HepG2 (cell line): ENCODE measurements around the gene ADIPOR2. TPM values are rescaled to one million over a fixed set of nuclear protein-coding genes. Genes with fewer than 3 reads are reported as not detected.
A peak's percentile ranks its signal among the peaks of the same experiment; 100 is the strongest.

ENCODE experiments used
- ATAC-seq: fragments of 200-7000 bp; cut with Tn5 transposase; 3 replicates; pipeline ENCODE4 v1.9.1; 2020; ENCODE audit warnings: mild to moderate bottlenecking, moderate library complexity
- BruUV-seq: library from RNA; stranded (reverse); fragments of 400-500 nt; replicated peaks from 2 replicates; lab custom pipeline; 2021; lab: Mats Ljungman, UMichigan
- CTCF ChIA-PET: fragments of 300-600 bp; formaldehyde crosslinking; extraction: SDS; loops from one replicate; lab custom pipeline; 2021; ENCODE audit warnings: low total read pairs, inconsistent platforms, low intra/inter-chr PET ratio; lab: Yijun Ruan, JAX
- POLR2A ChIA-PET: fragments of 350-600 bp; sonication (Branson Sonifier 250); formaldehyde crosslinking; loops from one replicate; lab custom pipeline; 2020; ENCODE audit warnings: antibody characterized with exemption, inconsistent platforms; lab: Yijun Ruan, JAX
- DNase-seq: peaks from one replicate; pipeline ENCODE4 v3.0.0-alpha.2; 2015; ENCODE audit warnings: low spot score
- FAIRE-seq: peaks from 3 replicates; lab custom pipeline; 2011; peaks lifted over from hg19 to GRCh38; lab: Jason Lieb, UNC
- H2AFZ ChIP-seq: one replicate; pipeline ENCODE4 v1.6.1; 2011; ENCODE audit warnings: low read length, inconsistent platforms
- H3K27ac ChIP-seq: fragments of 300-600 bp; 3 replicates; pipeline ENCODE4 v1.8.0; 2011; ENCODE audit warnings: mixed run types, mild to moderate bottlenecking, mixed read lengths, low read length, inconsistent platforms; ENCODE audit not compliant: insufficient read depth; ENCODE audit errors: extremely low read length
- H3K27me3 ChIP-seq, 2 experiments: fragments of 200-600 bp in 1 of 2; 2 replicates in 1 of 2; 3 replicates in 1 of 2; pipeline versions ENCODE4 v1.6.0 to v1.8.0; 2011; ENCODE audit warnings: low read length in 2 of 2, mild to moderate bottlenecking in 2 of 2, moderate library complexity in 2 of 2, inconsistent platforms in 1 of 2; ENCODE audit not compliant: insufficient read depth in 2 of 2, control insufficient read depth in 1 of 2
- H3K36me3 ChIP-seq, 2 experiments: fragments of 200-600 bp in 1 of 2; replicated peaks in 1 of 2; 2 replicates in 1 of 2; 3 replicates in 1 of 2; pipeline versions ENCODE4 v1.5.1 to v1.8.0; 2011; ENCODE audit warnings: low read length in 2 of 2, inconsistent platforms in 1 of 2; ENCODE audit not compliant: insufficient read depth in 2 of 2, control insufficient read depth in 1 of 2
- H3K4me1 ChIP-seq: 2 replicates; pipeline ENCODE4 v1.5.1; 2012; ENCODE audit warnings: low read length, inconsistent platforms; ENCODE audit not compliant: insufficient read depth
- H3K4me2 ChIP-seq: 2 replicates; pipeline ENCODE4 v1.6.0; 2011; ENCODE audit warnings: low read depth, low read length, inconsistent platforms
- H3K4me3 ChIP-seq, 3 experiments: fragments of 200-600 bp in 1 of 3; sonication (generic), shearing (Covaris generic) in 1 of 3; replicated peaks in 1 of 3; 2 replicates each; pipeline ENCODE4 v1.5.1; 2011 to 2016; ENCODE audit warnings: low read length in 3 of 3, inconsistent platforms in 2 of 3, low read depth in 2 of 3, mild to moderate bottlenecking in 2 of 3, control low read depth in 1 of 3, mixed read lengths in 1 of 3; ENCODE audit not compliant: insufficient read depth in 1 of 3
- H3K79me2 ChIP-seq: one replicate; pipeline ENCODE4 v1.6.1; 2011; ENCODE audit warnings: low read length, inconsistent platforms; ENCODE audit not compliant: insufficient read depth
- H3K9ac ChIP-seq: 2 replicates; pipeline ENCODE4 v1.6.0; 2011; ENCODE audit warnings: mild to moderate bottlenecking, low read depth, low read length, inconsistent platforms; ENCODE audit not compliant: insufficient read depth
- H3K9me3 ChIP-seq: 2 replicates; pipeline ENCODE4 v1.5.1; 2012; ENCODE audit warnings: mild to moderate bottlenecking, low read length
- H4K20me1 ChIP-seq: 2 replicates; pipeline ENCODE4 v1.6.0; 2011; ENCODE audit warnings: inconsistent platforms, mild to moderate bottlenecking, low read length, moderate library complexity; ENCODE audit not compliant: insufficient read depth
- FOXA3 ChIP-seq: IDR thresholded peaks from 2 replicates; pipeline ENCODE4 v1.6.1; 2016; ENCODE audit warnings: missing genetic modification reagents, missing compliant biosample characterization
- FOXM1 ChIP-seq: sonication (generic); formaldehyde crosslinking; IDR thresholded peaks from 2 replicates; pipeline ENCODE4 v1.5.0; 2020; ENCODE audit warnings: missing genetic modification reagents
- GZF1 ChIP-seq: sonication (generic); formaldehyde crosslinking; IDR thresholded peaks from 2 replicates; pipeline ENCODE4 v1.5.1; 2020; ENCODE audit warnings: mild to moderate bottlenecking, missing genetic modification reagents
- IRF1 ChIP-seq: sonication (generic); formaldehyde crosslinking; IDR thresholded peaks from 2 replicates; pipeline ENCODE4 v1.4.0; 2020; ENCODE audit warnings: low read depth, mild to moderate bottlenecking, missing genetic modification reagents
- JUND ChIP-seq: sonication (generic); formaldehyde crosslinking; IDR thresholded peaks from 2 replicates; pipeline ENCODE4 v1.8.0; 2022; ENCODE audit warnings: mild to moderate bottlenecking, missing genetic modification reagents
- PAF1 ChIP-seq: IDR thresholded peaks from 2 replicates; pipeline ENCODE4 v1.6.1; 2016; ENCODE audit warnings: missing genetic modification reagents, missing compliant biosample characterization
- SMYD3 ChIP-seq: sonication (generic); formaldehyde crosslinking; IDR thresholded peaks from 2 replicates; pipeline ENCODE4 v1.8.1; 2023; ENCODE audit warnings: mild to moderate bottlenecking, missing genetic modification reagents
- XBP1 ChIP-seq: sonication (generic); formaldehyde crosslinking; IDR thresholded peaks from 2 replicates; pipeline ENCODE4 v1.5.0; 2020; ENCODE audit warnings: missing genetic modification reagents
- ZFYVE20 ChIP-seq: sonication (generic); formaldehyde crosslinking; IDR thresholded peaks from 2 replicates; pipeline ENCODE4 v1.8.0; 2023; ENCODE audit warnings: low read depth, mild to moderate bottlenecking, moderate library complexity, missing genetic modification reagents, borderline replicate concordance
- ZNF280D ChIP-seq: sonication (generic); formaldehyde crosslinking; IDR thresholded peaks from 2 replicates; pipeline ENCODE4 v1.5.1; 2020; ENCODE audit warnings: mild to moderate bottlenecking, missing genetic modification reagents
- ZNF776 ChIP-seq: sonication (generic); formaldehyde crosslinking; IDR thresholded peaks from 2 replicates; pipeline ENCODE4 v1.4.0; 2020; ENCODE audit warnings: mild to moderate bottlenecking, missing genetic modification reagents
- WGBS: methylation state at CpG from one replicate; pipeline ENCODE4 v1.1.6; 2017; ENCODE audit warnings: low lambda C conversion rate; 5-methylcytosine and 5-hydroxymethylcytosine counted together
- in situ Hi-C: cut with HindIII; loops from 2 replicates; pipeline ENCODE4 v1.10.0; 2017; ENCODE audit warnings: low pct_unique_long_range_greater_than_20kb; ENCODE audit not compliant: extremely low pct_ligation_motif_present
- intact Hi-C: fragments of 100-400 bp; cut with micrococcal nuclease; formaldehyde crosslinking; loops from one replicate; pipeline ENCODE4 v1.10.0; 2022; ENCODE audit not compliant: unreplicated experiment
- polyA plus RNA-seq, 8 experiments: library from polyadenylated mRNA; depleted of rRNA in 3 of 8; stranded (reverse) in 7 of 8; unstranded in 1 of 8; fragments of >200 nt; fragmentation: Illumina TruSeq in 4 of 8; extraction: Trizol in 4 of 8; gene quantifications; 2 replicates each; pipeline versions ENCODE4 v1.2.1 to v1.2.3, GENCODE V29; 2011 to 2016; ENCODE audit warnings: low read depth in 4 of 8, missing spikeins in 1 of 8, mixed read lengths in 1 of 8; ENCODE audit not compliant: insufficient read depth in 1 of 8
- total RNA-seq, 5 experiments: library from RNA; depleted of rRNA; stranded (reverse); fragments of >200 nt; fragmentation: Illumina TruSeq; extraction: Trizol; gene quantifications; 2 replicates each; pipeline ENCODE4 v1.2.3, GENCODE V29; 2016; ENCODE audit warnings: low read depth in 1 of 5

Gene ADIPOR2
- total and polyA plus RNA-seq, 2 of the 13 experiments (the other 11 are each of a cell fraction or from before 2014, with no cell fraction given), result 35.2 to 52.2 TPM

- no peak overlapping the region for H2AFZ ChIP-seq
- intact Hi-C loops (no loop called here), in situ Hi-C loops (loop anchor here (5.0 kb wide), 1 partner anchor 290 kb away; no protein-coding TSS in a partner anchor)
- FAIRE-seq (no peak), ATAC-seq (no peak), DNase-seq (no peak)
- TF ChIP-seq SMYD3 (CRISPR knock-in tag) (no peak), JUND (no peak), ZNF776 (no peak), ZNF280D (no peak), IRF1 (no peak), PAF1 (CRISPR knock-in tag) (no peak), FOXM1 (no peak), GZF1 (no peak), ZFYVE20 (CRISPR knock-in tag) (no peak), FOXA3 (CRISPR knock-in tag) (no peak), XBP1 (CRISPR knock-in tag) (no peak)
- peaks cover 36% of the 10 kb centered on the region for H3K4me1 ChIP-seq
- ChIA-PET POLR2A (no interaction called here), CTCF (no interaction called here)
- H3K4me2 ChIP-seq, result peak overlapping the region; percentile 67; the same call in 1 of the 2 replicates
- BruUV-seq, result no TSS peak
- H3K36me3 ChIP-seq, result no peaks in the 10 kb centered on the region
- H3K27ac ChIP-seq, result no peak overlapping the region
- H4K20me1 ChIP-seq, result no peaks in the 10 kb centered on the region
- 72% methylated on average over 3 of the region's 3 CpGs for WGBS
- H3K27me3 ChIP-seq, result peaks cover 3 to 71% of the 10 kb centered on the region in 2 experiments; a peak in 4 of 5 replicates
- H3K79me2 ChIP-seq, result no peaks in the 10 kb centered on the region
- H3K4me3 ChIP-seq, result peak overlapping the region in 1 of 3 experiments; percentile 42; a peak in 1 of 6 replicates
- H3K9me3 ChIP-seq, result no peaks in the 10 kb centered on the region
- H3K9ac ChIP-seq, result no peak overlapping the region
Observed at GRCh38 chr12:1647285-1647669, 43.6 kb upstream of the ADIPOR2 start.
